ENCODE results near the gene BCLAF3. TPM values are rescaled to one million over a fixed set of nuclear protein-coding genes. Genes with fewer than 3 reads are reported as not detected.

Gene BCLAF3
- total RNA-seq, 2 donors from 2014 or later, result 2.8 to 4.5 TPM

DNA sequence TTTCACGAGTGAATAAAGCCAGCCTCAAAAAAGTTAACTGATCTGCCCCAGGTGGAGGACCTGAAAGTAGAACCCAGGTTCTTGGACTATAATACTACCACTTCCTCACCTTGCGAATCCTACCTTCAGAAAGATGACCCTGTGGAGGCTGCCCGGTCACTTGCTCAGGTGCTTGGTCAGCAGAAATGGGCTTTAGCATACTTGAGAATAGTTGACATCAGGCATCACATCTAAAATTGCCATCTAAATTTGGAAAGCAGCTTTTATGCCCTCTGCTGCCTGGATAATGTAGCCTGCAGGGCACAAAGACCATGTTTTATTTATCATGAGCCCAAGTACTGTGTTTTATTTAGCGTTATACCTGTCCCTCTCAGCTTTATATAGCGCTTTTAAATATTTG, 3.0 kb downstream of the BCLAF3 start:
- Mint-ChIP-seq H3K36me3 (no peaks in the 10 kb centered on the region), H3K27ac (no peak overlapping the region), H3K9me3 (no peaks in the 10 kb centered on the region)
- ATAC-seq (no peak), DNase-seq (ENCODE audit: low spot score in 2 of 2) (no peak)

DNA sequence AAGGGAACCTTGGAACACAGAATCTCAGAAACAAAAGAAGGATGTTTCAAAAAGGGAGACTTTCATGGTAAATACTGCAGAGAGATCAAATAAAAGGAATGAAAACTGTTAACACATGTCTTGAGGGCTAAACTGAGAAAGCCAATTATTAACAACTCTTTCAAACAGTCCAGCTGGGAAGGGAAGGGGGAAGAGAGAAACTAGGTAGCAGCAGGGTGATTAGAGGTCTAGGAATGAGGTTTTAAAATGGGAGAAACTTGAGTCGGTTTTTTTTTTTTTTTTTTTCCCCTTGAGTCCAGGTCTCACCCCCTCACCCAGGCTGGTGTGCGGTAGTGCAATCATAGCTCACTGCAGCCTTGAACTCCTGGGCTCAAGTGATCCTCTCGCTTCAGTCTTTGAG, 4.3 kb downstream of the BCLAF3 start:
- ATAC-seq (no peak), DNase-seq (ENCODE audit: low spot score in 2 of 2) (no peak)

DNA sequence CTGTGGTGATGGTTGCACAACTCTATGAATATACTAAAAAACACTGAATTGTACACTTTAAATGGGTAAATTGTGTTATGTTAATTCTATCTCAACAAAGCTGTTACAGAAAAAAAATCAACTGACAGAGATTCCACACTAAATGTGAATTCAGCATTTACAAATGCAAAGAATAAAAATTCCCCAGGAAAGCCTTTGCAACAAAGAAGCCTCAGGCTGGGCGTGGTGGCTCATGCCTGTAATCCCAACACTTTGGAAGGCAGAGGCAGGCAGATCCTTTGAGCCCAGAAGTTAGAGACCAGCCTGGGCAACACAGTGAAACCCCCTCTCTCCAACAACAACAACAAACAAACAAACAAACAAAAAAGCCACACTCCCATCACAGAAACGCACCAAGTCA, 8.9 kb downstream of the BCLAF3 start:
- H3K27ac Mint-ChIP-seq, result peak overlapping the region in 1 of 2 donors; percentile 19
- peaks cover 0 to 5% of the 10 kb centered on the region in 2 donors for H3K9me3 Mint-ChIP-seq
- DNase-seq (ENCODE audit: low spot score in 2 of 2) (no peak), ATAC-seq (no peak)
- H3K36me3 Mint-ChIP-seq, result peaks cover 9 to 15% of the 10 kb centered on the region in 2 donors

More for the DNA sequence above, 4.3 kb downstream of the BCLAF3 start:
- Mint-ChIP-seq H3K27ac (no peak overlapping the region), H3K9me3 (no peaks in the 10 kb centered on the region), H3K36me3 (no peaks in the 10 kb centered on the region)

DNA sequence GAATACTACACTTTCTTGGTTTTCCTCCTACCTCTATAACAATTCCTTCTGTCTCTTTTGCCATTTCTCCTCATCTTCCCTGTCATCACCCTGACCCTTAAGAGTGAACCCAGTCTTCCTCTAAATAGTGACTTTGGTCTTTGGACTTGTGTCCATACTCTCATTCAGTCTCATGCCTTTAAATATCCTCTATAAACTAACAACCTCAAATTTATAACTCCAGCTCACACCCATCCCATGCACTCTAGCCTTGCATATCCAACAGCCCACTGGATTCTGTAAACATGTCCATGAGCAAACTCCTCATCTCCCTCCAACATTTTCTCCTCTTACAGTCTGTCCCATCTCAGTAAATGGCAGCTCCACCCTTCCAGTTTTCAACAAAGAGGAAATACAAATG, 15.0 kb downstream of the BCLAF3 start:
- Mint-ChIP-seq H3K36me3 (peaks cover 11 to 27% of the 10 kb centered on the region in 2 donors), H3K9me3 (peaks cover 0 to 10% of the 10 kb centered on the region in 2 donors), H3K27ac (no peak overlapping the region)
- no peak for DNase-seq (ENCODE audit: low spot score in 2 of 2)
- ATAC-seq, result no peak

DNA sequence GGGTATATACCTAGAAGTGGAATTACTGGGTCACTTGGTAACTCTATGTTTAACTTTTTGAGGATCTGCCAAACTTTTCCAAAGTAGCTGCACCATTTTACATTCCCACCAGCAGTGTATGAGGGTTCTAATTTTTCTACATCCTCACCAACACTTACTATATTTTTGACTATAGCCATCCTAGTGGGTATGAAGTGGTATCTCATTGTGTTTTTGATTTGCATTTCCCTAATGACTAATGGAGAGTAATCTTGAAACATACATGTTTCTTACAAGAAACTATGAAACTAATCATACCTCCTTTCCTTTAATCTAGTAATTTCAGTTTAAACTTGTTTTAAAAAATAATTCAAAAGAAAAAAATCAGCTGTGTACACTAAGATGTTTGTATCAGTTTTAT, 17.9 kb downstream of the BCLAF3 start:
- Mint-ChIP-seq H3K27ac (no peak overlapping the region), H3K9me3 (peaks cover 0 to 6% of the 10 kb centered on the region in 2 donors), H3K36me3 (peaks cover 7 to 23% of the 10 kb centered on the region in 2 donors)
- DNase-seq (ENCODE audit: low spot score in 2 of 2) (no peak), ATAC-seq (peak in 1 of 2 donors; percentile 82)

DNA sequence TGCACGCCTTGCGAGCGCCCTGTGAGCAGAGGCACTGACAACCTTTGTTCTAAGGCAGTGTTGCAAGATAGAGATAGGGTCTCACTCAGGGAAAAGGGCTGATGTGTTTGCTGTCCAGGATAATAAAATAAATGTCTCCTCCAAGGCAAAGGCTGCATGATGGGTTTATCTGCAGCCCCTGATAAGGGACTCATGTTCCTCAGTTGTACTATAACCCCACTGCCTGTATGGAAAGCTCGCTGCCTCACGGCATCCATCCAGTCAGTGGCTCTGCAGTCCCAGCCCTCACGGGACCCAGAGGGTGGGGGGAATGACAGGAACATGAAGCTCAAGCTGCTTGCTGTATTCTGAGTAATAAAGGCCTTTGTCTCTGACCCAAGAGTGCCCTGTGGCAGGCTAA, 22.6 kb downstream of the BCLAF3 start:
- Mint-ChIP-seq H3K9me3 (no peaks in the 10 kb centered on the region), H3K36me3 (peaks cover 12 to 17% of the 10 kb centered on the region in 2 donors), H3K27ac (no peak overlapping the region)
- DNase-seq (ENCODE audit: low spot score in 2 of 2) (no peak), ATAC-seq (no peak)

DNA sequence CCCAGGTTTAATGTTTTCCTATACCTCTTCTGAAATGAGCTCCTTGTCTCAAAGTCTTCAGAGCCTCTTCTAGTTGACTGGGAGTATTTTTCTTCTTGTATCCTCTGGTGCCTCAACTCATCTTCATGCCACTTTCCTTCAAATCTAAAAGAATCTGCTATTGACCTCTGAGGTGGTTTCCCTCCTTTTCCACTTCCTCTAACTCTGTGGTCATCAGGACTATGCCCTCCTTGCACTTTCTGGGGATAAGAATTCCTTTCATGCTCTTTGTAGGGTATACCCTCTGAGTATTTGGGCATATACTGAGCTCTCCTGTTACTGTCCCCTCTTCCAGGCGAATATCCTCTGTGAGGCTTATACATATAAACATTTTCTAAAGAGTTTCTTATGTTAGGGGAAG, 24.8 kb downstream of the BCLAF3 start:
- no peak for DNase-seq (ENCODE audit: low spot score in 2 of 2)
- no peaks in the 10 kb centered on the region for H3K9me3 Mint-ChIP-seq
- H3K27ac Mint-ChIP-seq, result peak overlapping the region in 1 of 2 donors; percentile 65
- peaks cover 12 to 17% of the 10 kb centered on the region in 2 donors for H3K36me3 Mint-ChIP-seq
- ATAC-seq, result no peak

DNA sequence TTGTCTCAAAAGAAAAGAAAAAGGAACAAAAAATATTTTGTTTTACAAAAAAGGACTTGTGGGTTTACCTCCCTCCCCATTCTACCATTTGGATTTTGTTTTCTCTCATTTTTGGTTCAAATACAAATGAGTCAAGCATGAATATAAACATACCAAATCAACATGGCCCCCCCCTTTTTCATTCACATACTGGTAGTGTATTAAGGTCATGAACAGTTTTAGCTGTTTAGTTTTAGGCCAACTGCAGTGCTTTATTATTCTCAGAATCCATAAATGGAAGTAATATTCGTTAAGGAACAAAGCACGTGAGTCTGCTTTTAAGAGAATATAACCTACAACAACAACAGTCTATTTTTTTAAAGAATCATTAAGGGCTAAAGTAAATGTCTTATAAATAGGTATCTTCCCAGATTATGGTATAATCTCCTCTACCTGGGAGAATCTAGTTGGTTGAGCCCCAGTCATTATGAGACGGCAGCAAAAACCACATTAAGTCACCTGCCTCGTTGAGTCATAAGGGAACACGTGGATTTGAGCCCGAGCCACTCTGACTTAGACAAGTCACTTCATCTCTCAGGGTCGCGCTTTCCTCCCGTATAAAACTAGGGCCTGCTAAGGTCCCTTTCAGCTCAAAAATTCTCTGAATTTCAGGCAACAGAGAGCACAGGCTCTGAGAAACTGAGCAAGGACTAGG, 26.7 kb downstream of the BCLAF3 start:
- Mint-ChIP-seq H3K36me3 (peaks cover 12 to 17% of the 10 kb centered on the region in 2 donors), H3K27ac (no peak overlapping the region), H3K9me3 (no peaks in the 10 kb centered on the region)
- DNase-seq (ENCODE audit: low spot score in 2 of 2) (peak; percentile 23 to 54), ATAC-seq (peak; percentile 99 to 100)

DNA sequence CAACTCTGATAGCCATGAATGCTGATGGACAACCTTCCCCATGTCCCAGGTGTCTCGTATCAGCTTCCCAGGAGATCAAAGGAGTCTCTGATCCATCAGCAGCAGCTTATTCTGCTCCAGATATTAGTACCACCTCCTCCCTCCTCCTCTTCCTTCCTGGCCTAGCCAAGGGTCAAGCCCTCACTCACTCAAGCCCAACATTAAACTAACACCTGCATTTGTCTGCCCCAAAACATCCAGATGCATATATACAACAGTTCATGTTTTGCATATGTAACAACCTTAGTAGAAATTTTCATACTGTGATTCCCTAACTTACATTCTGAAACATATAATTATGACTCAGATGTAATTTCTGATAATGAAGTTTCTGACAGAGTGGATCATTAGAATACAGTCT, 29.9 kb downstream of the BCLAF3 start:
- ATAC-seq (no peak), DNase-seq (ENCODE audit: low spot score in 2 of 2) (no peak)
- peaks cover 4 to 10% of the 10 kb centered on the region in 2 donors for H3K36me3 Mint-ChIP-seq

DNA sequence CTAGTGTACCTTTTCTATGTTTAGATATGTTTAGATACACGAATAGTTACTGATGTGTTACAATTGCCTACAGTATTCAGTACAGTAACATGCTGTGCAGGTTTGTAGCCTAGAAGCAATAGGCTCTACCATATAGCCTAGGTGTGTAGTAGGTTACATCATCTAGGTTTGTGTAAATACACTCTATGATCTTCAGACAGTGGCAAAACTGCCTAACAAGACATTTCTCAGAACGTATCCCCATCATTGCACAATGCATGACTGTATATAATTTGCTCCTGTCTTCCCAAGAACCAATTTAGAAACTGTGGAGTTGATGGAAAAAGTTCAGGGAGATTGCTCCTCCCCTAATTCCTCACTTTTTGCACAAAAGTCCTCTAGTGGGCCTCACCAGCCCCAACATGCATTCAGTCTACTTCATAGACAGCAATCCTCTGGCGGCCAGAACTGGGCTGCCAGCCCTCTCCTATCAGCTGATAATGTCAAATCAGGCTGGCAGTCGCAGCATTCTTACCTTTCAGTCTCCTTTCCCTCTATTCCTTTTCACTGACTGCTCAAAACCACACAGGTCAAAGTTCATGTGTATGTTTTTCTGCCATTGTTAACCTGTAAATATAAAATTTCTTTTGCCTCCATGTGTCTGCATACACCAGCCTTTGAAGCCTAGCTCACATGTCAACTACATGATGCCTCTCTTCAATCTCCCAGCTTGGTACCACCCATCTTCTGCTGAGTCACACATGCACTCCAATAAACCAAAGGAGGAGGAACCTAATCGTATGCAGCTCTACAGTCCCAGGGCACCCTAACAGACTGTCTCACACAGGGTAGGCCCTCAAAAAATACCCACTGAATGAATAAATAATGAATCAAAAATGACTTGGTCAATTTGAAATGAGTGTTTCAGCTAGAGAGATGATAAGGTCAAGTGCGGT, 32.0 kb downstream of the BCLAF3 start:
- Mint-ChIP-seq H3K27ac (no peak overlapping the region), H3K36me3 (no peaks in the 10 kb centered on the region), H3K9me3 (no peaks in the 10 kb centered on the region)
- DNase-seq (ENCODE audit: low spot score in 2 of 2), result no peak
- ATAC-seq, result no peak

More for the DNA sequence above, 29.9 kb downstream of the BCLAF3 start:
- no peaks in the 10 kb centered on the region for H3K9me3 Mint-ChIP-seq
- no peak overlapping the region for H3K27ac Mint-ChIP-seq

DNA sequence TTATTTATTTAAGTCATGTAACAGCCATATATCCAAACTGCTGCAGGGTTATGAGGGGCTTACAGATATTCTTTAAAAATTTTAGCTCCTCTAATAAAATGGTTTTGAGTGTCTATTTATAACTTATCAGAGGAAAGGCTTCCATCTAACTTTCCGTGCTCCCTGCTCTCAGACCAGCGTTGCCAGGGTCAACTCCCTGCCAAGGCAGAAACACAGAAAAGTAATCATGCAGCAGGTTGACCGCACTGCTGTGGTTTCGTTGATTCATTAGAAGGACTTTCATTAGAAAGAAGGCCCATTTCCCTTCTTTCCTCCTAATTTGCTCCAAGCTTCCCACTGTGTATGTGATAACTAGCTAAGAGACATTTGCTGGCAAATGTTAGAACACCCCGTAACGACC, 33.9 kb downstream of the BCLAF3 start:
- H3K36me3 Mint-ChIP-seq, result no peaks in the 10 kb centered on the region

DNA sequence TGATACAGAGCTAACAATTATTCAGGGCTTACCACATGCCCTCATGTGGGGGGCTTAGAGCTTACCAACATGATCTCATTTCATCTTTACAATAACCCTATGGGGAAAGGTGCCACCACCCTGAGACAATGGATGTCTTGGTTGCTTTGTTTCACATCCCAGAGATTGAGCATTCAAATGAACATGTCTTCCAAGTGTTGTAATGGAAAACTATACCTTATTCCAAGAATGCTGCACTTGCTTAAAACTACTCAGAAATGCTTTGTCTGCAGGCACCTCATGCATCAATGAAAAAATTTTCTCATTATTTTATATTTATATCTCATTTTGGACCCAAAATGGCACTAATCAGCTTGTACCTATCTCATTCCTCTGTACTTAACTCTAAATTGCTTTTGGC, 34.6 kb downstream of the BCLAF3 start:
- no peak overlapping the region for H3K27ac Mint-ChIP-seq
- no peaks in the 10 kb centered on the region for H3K9me3 Mint-ChIP-seq
- H3K36me3 Mint-ChIP-seq, result no peaks in the 10 kb centered on the region
- DNase-seq (ENCODE audit: low spot score in 2 of 2), result no peak
- no peak for ATAC-seq

More for the DNA sequence above, 33.9 kb downstream of the BCLAF3 start:
- no peak for ATAC-seq
- DNase-seq (ENCODE audit: low spot score in 2 of 2), result no peak
- Mint-ChIP-seq H3K27ac (no peak overlapping the region), H3K9me3 (no peaks in the 10 kb centered on the region)

DNA sequence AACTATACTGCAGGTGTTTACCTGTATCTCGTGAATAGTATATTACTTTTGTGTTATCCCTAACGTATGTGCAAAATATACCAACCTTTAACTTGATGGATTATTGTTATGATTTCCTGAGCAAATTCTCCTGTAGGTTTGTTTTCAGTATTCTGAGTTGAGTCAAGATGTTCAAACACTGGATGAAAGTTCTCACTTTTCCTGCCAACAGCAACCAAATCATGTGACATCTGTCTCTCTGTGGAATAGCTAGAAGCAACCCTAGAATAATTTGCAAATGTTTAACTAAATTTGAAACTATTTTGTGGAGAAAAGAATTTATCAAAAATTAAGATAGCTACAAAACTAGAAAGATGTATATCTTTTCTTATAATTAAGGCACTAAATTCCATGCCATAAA, 35.6 kb downstream of the BCLAF3 start:
- Mint-ChIP-seq H3K36me3 (no peaks in the 10 kb centered on the region), H3K9me3 (no peaks in the 10 kb centered on the region), H3K27ac (no peak overlapping the region)
- DNase-seq (ENCODE audit: low spot score in 2 of 2) (no peak), ATAC-seq (no peak)

DNA sequence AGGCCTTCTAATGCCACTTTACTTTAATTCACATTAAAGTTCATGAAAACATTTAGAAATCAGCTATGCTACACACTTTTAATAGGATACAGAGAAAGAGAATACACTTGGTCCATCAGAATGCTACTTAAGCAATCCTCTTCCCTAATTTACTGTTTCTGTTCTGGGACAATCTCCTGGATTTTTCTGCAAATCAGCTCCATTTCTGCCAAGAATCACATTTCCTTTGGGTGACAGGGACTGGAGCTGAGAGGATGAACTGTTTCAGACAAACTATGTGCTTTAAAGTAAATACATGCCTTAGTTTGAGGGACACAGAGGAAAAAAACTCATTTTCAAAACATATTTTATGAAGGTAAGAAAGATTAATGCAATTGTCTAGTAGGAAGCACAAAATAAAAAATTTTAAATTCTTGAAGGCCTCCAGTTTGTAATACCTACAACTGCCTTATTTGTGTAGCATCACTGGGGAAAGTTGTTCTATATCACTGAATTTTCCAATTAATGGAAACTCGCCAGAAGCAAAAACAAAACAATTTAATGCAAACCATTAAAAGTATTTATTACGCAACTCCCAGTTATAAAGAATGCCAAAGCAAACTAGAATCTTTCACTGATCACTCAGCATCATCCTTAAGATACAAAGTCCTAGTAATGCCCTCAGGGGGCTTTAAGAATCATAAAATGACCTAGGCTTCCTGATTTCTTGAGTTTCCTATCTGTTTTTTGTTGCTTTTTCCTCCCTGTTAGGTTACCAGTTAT, 36.3 kb downstream of the BCLAF3 start:
- no peak overlapping the region for H3K27ac Mint-ChIP-seq
- H3K9me3 Mint-ChIP-seq, result no peaks in the 10 kb centered on the region
- no peak for DNase-seq (ENCODE audit: low spot score in 2 of 2)
- no peaks in the 10 kb centered on the region for H3K36me3 Mint-ChIP-seq
- no peak for ATAC-seq

DNA sequence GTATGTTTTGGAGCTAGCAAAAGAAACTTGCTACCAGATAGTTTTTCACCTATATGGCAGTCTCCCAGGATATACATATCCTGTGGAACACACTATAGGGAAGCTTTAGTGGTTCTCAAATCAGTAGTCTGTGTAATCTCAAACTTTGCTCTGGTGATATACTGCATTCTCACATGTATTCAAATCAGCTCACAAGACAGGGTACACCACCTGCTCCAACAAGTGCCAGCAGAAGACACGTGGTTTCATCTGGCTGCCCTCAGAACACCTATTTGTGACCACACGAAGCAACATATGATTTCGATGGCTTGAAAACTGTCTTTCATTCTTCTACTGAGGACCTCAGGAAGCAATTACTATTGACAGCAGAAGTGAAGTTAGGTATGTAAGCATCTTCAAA, 37.7 kb downstream of the BCLAF3 start:
- no peak for DNase-seq (ENCODE audit: low spot score in 2 of 2)
- Mint-ChIP-seq H3K36me3 (peaks cover 0 to 5% of the 10 kb centered on the region in 2 donors), H3K27ac (no peak overlapping the region), H3K9me3 (no peaks in the 10 kb centered on the region)
- no peak for ATAC-seq

DNA sequence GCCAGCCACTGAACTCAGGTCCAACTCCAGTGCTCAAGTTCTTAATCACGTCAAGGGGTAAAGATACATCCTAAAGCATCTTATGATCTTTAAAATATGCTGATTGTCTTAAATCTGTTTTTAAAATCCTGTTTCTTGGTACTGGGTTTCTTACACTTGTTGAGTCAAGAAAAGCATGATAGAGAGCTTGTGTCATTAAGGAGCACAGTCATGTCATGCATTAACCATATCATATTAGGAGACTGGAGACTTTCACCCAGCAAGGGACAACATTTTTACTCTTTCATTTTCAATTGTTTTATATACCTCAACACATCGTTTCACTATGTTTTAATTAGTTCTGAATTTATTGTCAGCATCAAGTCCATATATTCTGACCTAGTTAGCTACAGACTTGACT, 41.5 kb downstream of the BCLAF3 start:
- H3K36me3 Mint-ChIP-seq, result peaks cover 0 to 12% of the 10 kb centered on the region in 2 donors
- no peaks in the 10 kb centered on the region for H3K9me3 Mint-ChIP-seq
- no peak overlapping the region for H3K27ac Mint-ChIP-seq
- ATAC-seq (peak in 1 of 2 donors; percentile 62), DNase-seq (ENCODE audit: low spot score in 2 of 2) (no peak)

DNA sequence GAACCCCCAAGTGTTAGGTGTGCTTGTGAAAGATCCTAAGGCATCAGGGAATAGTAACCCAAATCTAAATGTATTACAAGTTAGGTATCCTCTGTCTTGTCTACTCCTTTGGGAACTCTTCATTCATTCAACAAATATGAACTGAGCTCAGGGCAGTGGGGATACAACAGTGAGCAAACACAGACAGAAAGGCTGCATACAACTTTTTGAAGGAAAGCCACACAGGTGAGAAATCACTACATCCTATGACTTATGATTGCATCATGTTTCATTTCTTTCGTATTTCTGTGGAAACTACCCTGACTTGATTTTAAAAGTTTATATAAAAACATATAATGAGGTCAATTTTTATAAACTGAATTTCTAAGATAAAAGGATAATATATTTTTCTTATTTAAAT, 43.2 kb downstream of the BCLAF3 start:
- Mint-ChIP-seq H3K36me3 (peaks cover 0 to 12% of the 10 kb centered on the region in 2 donors), H3K9me3 (no peaks in the 10 kb centered on the region), H3K27ac (no peak overlapping the region)
- ATAC-seq (peak in 1 of 2 donors; percentile 59), DNase-seq (ENCODE audit: low spot score in 2 of 2) (no peak)

Measured in activated naive CD4-positive, alpha-beta T cell treated with anti-CD3 and anti-CD28 coated beads, Interleukin-2, amount 50 U/mL, for 72 hours (primary cell).